ENCODE results near the gene GIGYF2. TPM values are rescaled to one million over a fixed set of nuclear protein-coding genes. Genes with fewer than 3 reads are reported as not detected.

Gene GIGYF2, protein sequence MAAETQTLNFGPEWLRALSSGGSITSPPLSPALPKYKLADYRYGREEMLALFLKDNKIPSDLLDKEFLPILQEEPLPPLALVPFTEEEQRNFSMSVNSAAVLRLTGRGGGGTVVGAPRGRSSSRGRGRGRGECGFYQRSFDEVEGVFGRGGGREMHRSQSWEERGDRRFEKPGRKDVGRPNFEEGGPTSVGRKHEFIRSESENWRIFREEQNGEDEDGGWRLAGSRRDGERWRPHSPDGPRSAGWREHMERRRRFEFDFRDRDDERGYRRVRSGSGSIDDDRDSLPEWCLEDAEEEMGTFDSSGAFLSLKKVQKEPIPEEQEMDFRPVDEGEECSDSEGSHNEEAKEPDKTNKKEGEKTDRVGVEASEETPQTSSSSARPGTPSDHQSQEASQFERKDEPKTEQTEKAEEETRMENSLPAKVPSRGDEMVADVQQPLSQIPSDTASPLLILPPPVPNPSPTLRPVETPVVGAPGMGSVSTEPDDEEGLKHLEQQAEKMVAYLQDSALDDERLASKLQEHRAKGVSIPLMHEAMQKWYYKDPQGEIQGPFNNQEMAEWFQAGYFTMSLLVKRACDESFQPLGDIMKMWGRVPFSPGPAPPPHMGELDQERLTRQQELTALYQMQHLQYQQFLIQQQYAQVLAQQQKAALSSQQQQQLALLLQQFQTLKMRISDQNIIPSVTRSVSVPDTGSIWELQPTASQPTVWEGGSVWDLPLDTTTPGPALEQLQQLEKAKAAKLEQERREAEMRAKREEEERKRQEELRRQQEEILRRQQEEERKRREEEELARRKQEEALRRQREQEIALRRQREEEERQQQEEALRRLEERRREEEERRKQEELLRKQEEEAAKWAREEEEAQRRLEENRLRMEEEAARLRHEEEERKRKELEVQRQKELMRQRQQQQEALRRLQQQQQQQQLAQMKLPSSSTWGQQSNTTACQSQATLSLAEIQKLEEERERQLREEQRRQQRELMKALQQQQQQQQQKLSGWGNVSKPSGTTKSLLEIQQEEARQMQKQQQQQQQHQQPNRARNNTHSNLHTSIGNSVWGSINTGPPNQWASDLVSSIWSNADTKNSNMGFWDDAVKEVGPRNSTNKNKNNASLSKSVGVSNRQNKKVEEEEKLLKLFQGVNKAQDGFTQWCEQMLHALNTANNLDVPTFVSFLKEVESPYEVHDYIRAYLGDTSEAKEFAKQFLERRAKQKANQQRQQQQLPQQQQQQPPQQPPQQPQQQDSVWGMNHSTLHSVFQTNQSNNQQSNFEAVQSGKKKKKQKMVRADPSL (N-terminal part only)
- 59.9 TPM for total RNA-seq
- long read RNA-seq, full-length matches to known transcripts = 10 of 44 reads
- long read RNA-seq, partial matches to known transcripts = 12 of 44 reads
- long read RNA-seq, other reads (novel, unspliced or antisense) = 22 of 44 reads

DNA sequence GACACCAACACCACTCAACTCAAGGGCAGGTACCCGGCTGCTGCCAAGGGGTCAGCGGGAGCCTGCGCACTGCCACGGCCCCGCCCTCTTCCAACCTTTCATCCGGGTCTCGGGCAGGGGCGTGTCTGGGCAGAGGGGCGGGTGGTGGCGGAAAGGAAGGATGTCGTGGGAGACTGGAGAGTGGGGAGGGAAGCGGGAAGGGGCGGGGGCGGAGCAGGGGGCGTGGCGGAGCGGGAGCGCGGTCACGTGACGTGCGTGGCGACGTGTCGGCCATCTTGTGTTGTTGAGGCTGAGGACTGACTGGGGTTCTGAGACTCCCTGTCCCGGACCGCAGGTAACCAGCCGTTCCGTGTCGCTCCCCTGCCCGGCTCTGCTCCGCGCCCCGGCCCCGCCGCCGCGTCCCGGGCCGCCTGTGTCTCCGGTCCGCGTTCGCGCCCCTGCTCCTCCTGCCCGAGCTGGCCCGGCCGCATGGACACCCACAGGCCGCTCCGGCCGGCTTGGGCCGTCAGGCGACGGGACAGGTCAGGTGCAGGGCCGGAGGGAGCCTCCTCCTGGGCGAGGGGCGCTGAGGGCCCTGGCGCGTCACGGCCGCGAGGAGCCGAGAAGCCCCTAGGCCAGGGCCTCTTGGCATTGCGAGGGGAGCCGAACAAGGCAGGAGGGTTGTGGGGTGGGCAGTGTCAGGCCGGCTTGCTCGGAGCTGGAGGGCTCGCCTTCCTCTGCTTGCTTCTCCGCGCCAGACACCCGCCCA, at the start of gene GIGYF2:
Gene GIGYF2 (plus strand): TSS at position 273 of the 748 bp plus-strand sequence. CDS start 37,867 bp downstream, outside the sequence.
- peak within 1 kb of the TSS; percentile 94 for H3K4me3 ChIP-seq
- intact Hi-C loops (cut with micrococcal nuclease) = no loop called here
- H3K27ac ChIP-seq (replicated peaks) = peak within 1 kb of the TSS; percentile 92
- no peaks in the 10 kb centered on the region for H3K36me3 ChIP-seq
- H3K4me1 ChIP-seq = peaks cover 54% of the 10 kb centered on the region
- H3K9me3 ChIP-seq (replicated peaks) = no peaks in the 10 kb centered on the region
- no peaks in the 10 kb centered on the region for H3K27me3 ChIP-seq (ENCODE audit: low read depth)
- peak; percentile 97 for DNase-seq
- TF ChIP-seq, protein P1, sequence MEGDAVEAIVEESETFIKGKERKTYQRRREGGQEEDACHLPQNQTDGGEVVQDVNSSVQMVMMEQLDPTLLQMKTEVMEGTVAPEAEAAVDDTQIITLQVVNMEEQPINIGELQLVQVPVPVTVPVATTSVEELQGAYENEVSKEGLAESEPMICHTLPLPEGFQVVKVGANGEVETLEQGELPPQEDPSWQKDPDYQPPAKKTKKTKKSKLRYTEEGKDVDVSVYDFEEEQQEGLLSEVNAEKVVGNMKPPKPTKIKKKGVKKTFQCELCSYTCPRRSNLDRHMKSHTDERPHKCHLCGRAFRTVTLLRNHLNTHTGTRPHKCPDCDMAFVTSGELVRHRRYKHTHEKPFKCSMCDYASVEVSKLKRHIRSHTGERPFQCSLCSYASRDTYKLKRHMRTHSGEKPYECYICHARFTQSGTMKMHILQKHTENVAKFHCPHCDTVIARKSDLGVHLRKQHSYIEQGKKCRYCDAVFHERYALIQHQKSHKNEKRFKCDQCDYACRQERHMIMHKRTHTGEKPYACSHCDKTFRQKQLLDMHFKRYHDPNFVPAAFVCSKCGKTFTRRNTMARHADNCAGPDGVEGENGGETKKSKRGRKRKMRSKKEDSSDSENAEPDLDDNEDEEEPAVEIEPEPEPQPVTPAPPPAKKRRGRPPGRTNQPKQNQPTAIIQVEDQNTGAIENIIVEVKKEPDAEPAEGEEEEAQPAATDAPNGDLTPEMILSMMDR (IDR thresholded peaks at IDR 0.05; ENCODE audit: borderline replicate concordance) = no peak

DNA sequence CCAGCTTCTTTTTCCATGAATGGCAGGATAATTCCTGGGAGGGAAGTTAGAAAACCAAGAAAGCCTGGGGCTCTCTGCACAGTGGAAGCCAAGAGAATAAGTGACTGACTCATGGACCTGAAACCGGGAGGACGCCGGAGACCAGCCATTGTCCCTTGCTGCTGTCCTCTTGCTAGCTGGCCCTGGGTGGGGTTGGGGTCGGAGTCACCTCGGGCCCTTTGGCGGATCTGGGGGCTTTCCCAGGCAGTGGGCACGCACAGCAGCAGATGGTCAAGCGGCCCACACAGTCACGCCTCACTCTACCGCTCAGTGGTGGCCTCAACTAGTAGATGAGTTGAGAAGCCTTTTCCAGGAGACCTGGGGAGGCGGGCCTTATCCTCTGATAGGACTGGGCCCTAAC, 48.1 kb upstream of the GIGYF2 start:
- Histone ChIP-seq H3K4me1 (peaks cover 33% of the 10 kb centered on the region), H3K27ac (replicated peaks) (no peak overlapping the region), H3K36me3 (no peaks in the 10 kb centered on the region), H3K27me3 (ENCODE audit: low read depth) (no peaks in the 10 kb centered on the region), H3K9me3 (replicated peaks) (no peaks in the 10 kb centered on the region), H3K4me3 (no peak overlapping the region)
- intact Hi-C loops (cut with micrococcal nuclease) = no loop called here
- TF ChIP-seq, protein P1 (IDR thresholded peaks at IDR 0.05; ENCODE audit: borderline replicate concordance) = no peak
- DNase-seq = no peak

DNA sequence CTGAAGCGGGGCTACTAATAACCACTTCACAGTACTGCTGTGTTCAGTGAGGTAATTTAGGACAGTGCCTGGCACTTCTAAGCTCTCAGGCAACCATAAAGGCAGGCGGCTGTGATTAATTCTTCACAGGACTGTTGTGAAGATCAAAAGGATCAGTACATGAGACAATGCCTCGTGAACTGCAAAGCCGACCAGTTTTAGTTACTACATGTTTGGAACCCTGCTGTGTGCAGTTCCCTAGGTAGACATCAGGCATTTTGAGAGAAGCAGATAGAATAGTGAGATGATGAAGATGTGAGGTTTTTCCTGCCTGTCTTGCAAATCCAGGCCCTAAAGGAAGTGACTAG, 44.7 kb upstream of the GIGYF2 start:
- Histone ChIP-seq H3K27ac (replicated peaks) (peak overlapping the region; percentile 7), H3K4me1 (peaks cover 29% of the 10 kb centered on the region), H3K36me3 (no peaks in the 10 kb centered on the region), H3K27me3 (ENCODE audit: low read depth) (no peaks in the 10 kb centered on the region), H3K4me3 (no peak overlapping the region), H3K9me3 (replicated peaks) (no peaks in the 10 kb centered on the region)
- TF ChIP-seq, protein P1 (IDR thresholded peaks at IDR 0.05; ENCODE audit: borderline replicate concordance) = no peak
- intact Hi-C loops (cut with micrococcal nuclease) = no loop called here
- DNase-seq = no peak

DNA sequence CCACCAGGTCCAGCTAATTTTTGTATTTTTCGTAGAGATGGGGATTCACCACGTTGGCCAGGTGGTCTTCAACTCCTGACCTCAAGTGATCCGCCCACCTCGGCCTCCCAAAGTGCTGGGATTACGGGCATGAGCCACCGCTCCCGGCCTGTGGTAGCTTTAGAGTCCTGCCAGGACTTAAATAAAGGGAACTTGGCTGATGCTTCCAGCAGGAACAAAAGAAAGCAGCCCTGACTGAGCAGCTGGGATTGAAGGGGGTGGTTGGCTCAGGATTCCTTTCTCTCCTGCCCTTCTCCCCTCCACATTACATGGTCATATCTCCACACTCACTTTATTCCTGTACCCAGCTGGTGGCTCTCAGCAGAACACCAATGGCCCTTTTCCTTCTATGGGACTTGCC, 43.7 kb upstream of the GIGYF2 start:
- Histone ChIP-seq H3K27ac (replicated peaks) (no peak overlapping the region), H3K36me3 (no peaks in the 10 kb centered on the region), H3K27me3 (ENCODE audit: low read depth) (no peaks in the 10 kb centered on the region), H3K9me3 (replicated peaks) (no peaks in the 10 kb centered on the region), H3K4me1 (peaks cover 26% of the 10 kb centered on the region), H3K4me3 (no peak overlapping the region)
- DNase-seq = no peak
- TF ChIP-seq, protein P1 (IDR thresholded peaks at IDR 0.05; ENCODE audit: borderline replicate concordance) = no peak
- intact Hi-C loops (cut with micrococcal nuclease) = no loop called here
